IPS-11a (cell line): Measurements from ENCODE around the gene DCP1A.

Experiments used
- H3K4me3 ChIP-seq: one replicate; pipeline ENCODE4 v1.5.1; 2013; ENCODE audit warnings: low read depth, low read length, control low read depth

DCP1A gene

DNA sequence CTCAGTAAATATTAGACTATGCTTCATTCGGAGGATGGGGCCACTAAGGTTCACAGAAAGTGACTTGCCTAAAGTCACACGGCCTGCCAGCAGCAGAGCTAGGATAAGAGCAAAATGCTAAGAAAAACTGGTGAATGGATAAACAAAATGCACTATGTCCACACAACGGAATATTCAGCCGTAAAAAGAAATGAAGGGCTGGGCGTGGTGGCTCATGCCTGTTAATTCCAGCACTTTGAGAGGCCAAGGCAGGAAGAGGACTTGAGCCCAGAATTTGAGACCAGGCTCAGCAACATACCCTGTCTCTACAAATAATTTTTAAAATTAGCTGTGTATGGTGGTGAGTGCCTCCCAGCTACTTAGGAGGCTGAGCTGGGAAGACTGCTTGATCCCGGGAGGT, 99.2 kb downstream of the DCP1A start:
- H3K4me3 ChIP-seq, result no peak overlapping the region

DNA sequence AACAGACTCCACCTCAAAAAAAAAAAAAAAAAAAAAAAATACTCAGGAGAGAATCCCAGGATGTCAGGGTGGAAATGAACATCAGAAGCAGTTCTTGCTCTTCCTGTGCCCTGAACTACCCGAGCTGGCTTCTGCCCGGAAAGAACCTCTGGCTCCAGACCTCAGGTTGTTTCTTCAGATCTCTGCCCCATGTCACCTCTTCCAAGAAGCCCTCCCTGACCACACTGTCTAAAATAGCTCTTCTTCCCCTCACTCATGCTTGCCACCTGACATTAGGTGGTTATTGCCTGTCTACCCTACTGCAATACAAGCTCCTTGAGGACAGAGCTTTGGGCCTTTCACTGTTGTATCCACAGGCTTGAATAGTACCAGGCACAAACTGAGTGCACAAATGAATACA, 99.7 kb downstream of the DCP1A start:
- H3K4me3 ChIP-seq, result no peak overlapping the region

DNA sequence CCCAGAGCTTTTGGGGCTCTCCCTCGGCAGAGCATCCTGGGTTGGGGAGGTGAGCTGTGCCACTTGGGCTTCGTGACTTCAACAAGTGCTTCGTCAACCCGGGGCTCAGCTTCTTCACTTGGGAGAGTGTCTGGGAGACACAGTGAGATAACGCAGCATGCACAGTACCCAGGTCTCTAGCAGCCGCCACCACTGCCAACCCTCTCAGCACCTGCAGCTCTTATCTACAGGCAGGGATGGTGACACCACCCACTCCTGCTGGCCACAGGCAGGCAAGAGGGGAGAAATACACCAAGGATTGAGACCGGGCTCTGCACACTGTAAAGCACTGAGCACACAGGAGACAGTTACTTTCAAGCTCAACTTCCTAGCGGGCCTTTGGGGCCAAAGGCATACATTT, 103.1 kb downstream of the DCP1A start:
- H3K4me3 ChIP-seq, result no peak overlapping the region

DNA sequence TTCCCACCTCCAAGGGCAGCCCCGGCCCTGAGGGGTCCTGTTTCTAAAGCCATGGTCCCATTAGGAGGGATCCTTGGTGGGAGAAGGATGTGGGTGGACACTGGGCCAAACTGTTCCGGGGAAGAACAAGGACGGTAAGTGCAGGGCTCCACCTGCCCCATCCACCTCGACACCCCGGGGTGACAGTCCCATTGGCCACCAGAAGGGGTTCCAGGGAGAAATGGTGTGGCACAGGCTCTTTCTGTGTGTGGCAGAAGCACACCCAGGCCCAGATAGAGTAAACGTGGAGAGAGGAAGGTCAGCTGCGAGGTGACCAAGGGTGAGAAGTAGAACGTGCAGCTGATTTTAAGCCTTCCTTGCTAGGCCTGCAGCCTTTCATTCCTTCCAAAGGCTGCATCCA, 103.6 kb downstream of the DCP1A start:
- H3K4me3 ChIP-seq, result no peak overlapping the region

DNA sequence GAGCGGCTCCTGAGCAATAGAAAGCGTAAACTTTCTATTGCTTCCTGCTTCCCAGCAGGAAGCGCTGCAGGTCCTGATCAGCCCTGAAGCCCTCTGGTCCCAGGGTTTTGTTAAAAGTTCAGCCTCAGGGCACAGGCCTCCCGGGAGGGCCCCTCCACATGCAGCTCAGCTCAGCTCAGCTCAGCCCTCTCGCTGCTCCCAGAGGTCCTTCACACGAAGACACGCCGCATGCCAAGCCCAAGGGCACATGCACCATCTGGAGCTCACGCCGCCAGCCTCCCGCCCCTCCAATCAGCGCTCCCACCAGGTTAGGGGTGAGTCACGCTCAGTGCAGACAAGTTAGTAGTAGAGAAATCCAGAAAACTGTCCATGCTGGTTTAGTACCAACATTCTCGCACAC, 104.2 kb downstream of the DCP1A start:
- H3K4me3 ChIP-seq, result no peak overlapping the region

DNA sequence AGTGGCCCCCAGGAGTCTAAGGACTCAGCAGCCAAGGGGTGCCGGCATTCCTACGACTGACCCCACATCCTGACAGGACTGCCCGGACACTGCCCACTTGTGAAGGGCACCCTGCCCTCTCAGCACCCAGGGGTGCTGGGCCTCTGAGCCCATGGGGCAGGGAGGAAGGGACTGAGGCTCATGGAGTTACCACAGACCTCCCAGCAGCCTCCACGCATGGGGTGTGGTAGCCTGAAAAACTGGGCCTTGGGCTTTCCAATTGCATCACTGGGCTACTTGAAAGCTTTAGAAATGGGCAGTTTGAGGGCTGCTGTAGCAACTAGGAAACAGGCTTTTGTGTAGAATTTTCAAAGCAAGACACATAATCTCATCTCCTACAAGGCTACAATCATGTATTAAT, 104.7 kb downstream of the DCP1A start:
- H3K4me3 ChIP-seq, result no peak overlapping the region

DNA sequence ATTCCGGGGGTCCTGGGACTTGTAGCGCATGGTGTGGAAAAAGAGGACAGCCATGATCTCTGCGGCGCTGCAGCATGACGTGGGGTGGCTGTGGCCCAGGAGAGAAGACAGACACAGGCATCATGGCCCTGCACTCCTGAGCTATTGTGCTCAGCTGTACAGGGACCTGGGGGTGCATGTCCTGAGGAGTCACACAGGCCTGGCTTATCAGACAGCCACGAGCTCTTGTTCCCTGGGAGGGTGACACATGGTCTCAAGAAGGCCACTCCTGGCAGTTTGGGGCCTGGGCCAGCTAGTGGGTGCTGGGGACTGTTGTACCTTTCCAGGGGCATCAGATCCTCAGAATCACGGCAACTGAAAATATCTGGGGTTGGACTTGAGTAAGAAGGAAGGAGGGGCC, 105.2 kb downstream of the DCP1A start:
- H3K4me3 ChIP-seq, result no peak overlapping the region

DNA sequence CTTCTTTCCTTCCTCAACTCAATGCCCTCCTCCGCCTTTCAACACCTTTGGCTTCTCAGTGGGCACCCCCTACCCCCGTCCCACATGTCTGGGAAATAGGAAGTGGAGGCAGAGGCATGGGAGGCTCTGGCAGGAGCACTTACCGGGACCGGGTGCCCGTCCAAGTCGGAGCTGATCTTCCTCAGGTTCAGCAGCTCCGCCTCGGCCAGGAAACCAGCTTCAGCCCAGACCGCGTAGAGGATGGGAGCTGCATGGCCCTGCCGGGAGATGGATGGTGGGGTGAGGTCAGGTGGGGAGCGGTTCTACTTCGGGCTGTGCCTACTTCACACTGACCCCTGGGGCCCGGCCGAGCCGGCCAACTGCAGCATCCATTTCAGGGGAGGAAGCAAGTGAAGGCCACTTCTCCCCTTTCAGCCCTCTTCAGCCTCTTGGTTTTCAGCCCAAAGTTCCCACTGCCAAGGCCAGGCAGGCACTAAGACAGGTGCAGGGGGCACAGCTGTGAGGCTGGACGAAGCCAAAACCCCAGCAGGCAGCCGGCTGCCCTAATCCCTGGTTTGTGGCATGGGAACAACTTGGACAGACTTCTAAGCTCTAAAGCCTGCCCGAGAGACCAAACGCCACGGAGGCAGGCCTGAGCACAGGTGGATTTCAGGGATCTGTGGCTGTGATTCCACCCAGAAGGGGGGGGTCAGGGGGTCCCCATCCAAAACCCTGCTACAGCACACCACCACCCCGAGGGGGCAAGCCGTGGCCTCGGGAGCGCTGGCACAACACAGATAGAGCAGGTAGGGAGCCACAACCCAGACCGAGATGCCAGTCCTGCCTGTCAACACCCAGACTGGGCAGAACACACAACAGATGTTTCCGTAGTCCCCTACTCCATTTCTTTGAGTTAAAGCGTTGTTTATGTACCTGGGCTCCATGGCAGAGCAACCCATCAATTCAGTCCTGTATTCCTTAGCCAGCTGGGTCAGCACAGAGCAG, 106.1 kb downstream of the DCP1A start:
- no peak overlapping the region for H3K4me3 ChIP-seq

DNA sequence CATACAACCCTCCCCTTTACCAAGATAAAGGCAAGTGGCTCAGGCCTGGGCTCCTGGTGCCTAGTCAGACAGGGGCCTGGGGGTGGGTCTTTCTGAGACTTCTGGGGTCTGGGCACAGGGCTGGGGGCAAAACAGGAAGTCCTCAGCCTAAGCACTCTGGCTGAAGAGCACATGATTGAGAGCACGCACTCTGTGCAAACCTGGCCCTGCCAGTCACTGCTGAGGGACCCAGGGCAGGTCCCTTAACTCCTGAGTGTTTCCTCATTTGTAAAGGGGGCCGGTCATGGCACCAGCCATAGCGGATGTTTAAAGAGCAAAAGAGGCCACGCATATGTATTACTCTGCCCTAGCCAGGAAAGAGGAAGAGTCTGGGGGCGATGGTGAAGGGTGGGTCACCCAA, 107.5 kb downstream of the DCP1A start:
- H3K4me3 ChIP-seq, result no peak overlapping the region

DNA sequence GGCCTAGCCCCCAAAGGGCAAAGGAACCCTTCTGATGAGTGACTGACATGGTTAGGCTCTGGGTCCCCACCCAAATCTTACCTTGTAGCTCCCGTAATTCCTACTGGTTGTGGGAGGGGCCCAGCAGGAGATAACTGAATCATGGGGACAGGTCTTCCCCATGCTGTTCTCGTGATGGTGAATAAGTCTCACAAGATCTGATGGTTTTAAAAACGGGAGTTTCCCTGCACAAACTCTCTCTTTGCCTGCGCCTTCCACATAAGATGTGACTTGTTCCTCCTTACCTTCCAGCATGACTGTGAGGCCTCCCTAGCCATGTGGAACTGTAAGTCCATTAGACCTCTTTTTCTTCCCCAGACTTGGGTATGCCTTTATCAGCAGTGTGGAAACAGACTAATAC, 108.5 kb downstream of the DCP1A start:
- no peak overlapping the region for H3K4me3 ChIP-seq

DNA sequence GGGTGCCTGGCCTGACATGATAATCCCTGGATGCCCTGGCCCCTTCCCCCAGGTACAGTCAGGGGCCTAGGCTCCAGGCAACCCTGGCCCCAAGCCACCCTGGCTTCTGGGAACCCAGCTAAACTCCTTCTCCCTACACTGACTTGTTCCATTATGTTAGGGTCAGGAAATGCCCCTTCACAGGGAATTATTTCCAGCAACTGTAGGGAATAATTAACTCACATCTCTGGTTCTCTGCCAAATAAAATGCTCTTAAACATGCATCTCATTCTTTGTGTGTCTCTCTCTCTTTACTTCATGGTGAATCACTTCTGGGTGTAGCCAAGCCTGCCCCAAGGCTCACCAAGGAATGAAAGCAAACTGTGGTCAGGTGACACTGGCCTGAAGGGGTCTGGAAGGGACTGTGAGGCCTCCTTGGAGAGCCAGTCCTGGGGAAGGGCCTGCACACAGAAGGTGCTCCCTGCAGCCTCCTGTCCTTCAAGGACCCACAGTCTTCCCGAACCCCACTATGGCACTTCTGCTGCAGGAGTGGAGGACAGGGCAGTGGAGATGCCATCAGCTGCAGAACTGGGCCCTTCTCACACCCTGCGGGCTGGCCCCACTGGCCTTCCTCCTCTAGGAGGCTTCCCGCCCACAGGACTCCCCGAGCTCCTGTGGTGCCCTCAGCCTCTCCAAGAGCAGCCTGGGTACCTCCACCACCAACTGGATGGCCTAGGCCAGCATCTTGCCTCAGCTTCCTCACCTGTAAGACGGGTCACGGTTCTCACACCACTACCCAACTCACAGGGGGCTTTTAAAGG, 109.1 kb downstream of the DCP1A start:
- H3K4me3 ChIP-seq, result no peak overlapping the region

DNA sequence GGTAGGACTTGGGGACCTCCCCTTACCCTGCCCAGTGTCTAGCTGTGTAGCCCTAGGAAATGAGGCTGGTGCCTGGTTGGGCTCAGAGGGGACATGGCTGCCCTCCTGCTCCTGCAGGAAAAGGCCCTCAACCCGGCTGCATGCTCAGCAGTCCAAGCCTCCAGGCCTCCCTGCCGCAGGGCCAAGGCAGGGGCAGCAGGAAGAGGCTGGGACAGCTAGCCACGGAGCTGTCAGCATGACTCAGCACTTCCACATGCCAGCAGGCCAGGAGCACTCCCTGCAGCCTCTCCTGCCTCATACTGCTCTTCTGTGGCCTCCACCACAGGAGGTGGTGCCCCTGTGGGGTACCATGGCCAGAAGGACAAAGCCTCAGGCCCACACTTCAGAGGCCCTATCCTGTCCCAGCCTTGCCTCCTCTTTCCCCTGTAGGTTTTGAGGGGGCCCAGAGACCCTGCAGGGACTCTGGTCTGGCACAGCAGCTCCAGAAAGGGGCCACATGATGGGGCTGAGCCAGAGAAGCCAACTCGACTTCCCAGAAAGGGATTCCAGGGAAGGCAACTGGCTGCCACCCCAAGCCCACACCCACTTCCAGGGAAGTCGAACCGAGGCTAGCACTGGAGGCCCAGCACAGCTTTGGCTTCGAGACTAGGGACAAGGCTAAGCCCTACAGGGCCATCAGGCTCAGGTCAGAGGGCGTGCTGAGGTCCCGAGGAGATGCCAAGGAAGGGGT, 111.1 kb downstream of the DCP1A start:
- no peak overlapping the region for H3K4me3 ChIP-seq

DNA sequence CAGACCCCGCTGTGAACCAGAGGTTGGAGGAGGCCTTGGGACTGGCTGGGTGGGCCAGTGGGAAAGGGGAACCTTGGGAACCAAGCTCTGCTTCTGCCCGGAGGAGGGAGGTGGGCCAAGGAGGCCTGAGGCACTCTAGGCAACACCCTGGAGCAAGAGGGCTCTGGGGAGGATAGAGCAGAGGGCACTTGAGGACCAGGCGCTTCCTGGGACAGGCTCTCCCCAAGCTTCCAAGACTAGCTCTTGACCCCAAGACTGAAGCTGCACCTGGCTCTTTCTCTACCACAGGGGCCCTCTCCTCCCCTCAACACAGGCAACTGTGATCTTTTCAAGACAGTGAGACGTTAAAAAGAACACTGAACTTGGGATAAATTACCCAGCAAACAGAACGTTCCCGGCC, 111.8 kb downstream of the DCP1A start:
- no peak overlapping the region for H3K4me3 ChIP-seq

DNA sequence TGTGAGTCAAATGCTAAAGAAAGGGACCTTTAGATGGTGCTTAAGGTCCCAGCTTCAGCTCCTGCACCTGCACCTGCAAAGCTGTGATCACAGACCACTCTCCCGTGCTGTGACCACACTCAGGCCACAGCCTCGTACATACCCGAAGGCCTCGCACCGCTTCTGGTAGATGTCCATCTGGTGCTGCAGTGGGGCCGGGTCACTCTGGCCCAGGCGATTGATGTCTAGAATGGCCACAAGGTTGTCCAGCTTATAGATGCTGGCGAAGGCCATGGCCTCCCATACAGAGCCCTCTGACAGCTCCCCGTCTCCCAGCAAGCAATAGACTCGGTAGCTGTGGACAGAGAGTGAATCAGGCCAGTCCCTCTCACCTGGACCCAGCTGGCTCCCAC, 112.5 kb downstream of the DCP1A start:
- no peak overlapping the region for H3K4me3 ChIP-seq

DNA sequence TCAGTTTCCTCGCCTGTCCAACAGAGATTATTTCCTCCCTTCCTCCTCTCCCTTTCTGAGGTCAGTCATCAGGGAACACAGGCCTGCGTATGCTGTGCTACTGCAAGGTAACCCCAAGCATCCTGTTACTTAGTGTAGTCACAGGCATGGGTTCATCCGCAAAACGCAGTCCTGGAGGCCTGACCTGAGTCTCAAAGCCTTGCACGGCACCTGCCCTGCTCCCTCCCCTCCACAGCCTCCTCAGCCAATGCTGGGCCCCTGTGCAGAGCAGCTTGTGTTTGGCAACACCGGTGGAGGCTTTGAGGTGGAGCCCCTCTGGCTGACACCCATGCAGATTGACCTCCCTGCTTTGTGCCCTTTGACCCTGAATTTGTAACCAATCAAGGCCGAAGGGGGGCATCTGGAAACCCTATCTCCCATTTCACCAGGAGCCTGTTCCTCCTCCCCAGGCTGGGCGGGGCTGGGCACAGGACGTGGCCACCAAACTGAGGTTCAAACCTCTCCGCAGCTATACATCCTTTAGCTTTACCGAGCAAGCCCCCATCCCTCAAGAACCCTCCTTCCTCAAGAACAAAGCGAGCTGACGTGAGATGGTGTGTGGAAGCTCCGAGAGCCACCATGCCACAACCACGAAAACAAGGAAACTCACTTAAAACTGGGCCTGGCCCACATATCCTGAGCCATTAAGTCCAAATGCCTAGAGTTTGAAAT, 113.1 kb downstream of the DCP1A start:
- H3K4me3 ChIP-seq, result no peak overlapping the region
